Heart right ventricle (tissue), 16 donors: ENCODE results near the gene MTX2. TPM values are rescaled to one million over a fixed set of nuclear protein-coding genes. Genes with fewer than 3 reads are reported as not detected.

ENCODE experiments used
- ATAC-seq, 8 donors: fragments of 200-7000 bp; cut with Tn5 transposase; one replicate each; pipeline ENCODE4 v1.9.1; 2020; ENCODE audit warnings: mild to moderate bottlenecking in 8 of 8, moderate library complexity in 8 of 8, moderate number of reproducible peaks in 1 of 8
- DNase-seq, 2 donors: peaks; one replicate each; pipeline ENCODE4 v3.0.0-alpha.2; 2020
- H3K27ac ChIP-seq, 10 donors: fragments of 200-600 bp; sonication (generic) in 2 of 10; one replicate each; pipeline versions ENCODE4 v1.5.0 to v1.8.0; 2020 to 2022; ENCODE audit warnings: mild to moderate bottlenecking in 3 of 10
- H3K27me3 ChIP-seq, 7 donors: fragments of 200-600 bp; one replicate each; pipeline ENCODE4 v1.8.0; 2021 to 2022; ENCODE audit warnings: mild to moderate bottlenecking in 2 of 7
- H3K36me3 ChIP-seq, 9 donors: fragments of 200-600 bp; sonication (generic) in 1 of 9; one replicate each; pipeline versions ENCODE4 v1.5.0 to v1.8.0; 2020 to 2022; ENCODE audit warnings: mild to moderate bottlenecking in 2 of 9
- H3K4me1 ChIP-seq, 9 donors: fragments of 200-600 bp; sonication (generic) in 1 of 9; one replicate each; pipeline versions ENCODE4 v1.5.0 to v1.8.0; 2020 to 2022; ENCODE audit warnings: mild to moderate bottlenecking in 4 of 9
- H3K4me3 ChIP-seq, 10 donors: fragments of 200-600 bp; sonication (generic) in 2 of 10; one replicate each; pipeline versions ENCODE4 v1.5.0 to v1.8.0; 2020 to 2022; ENCODE audit warnings: mild to moderate bottlenecking in 7 of 10, moderate library complexity in 2 of 10
- H3K9me3 ChIP-seq, 11 donors: fragments of 200-600 bp in 10 of 11; sonication (generic) in 2 of 11; one replicate each; pipeline versions ENCODE4 v1.5.0 to v1.8.0; 2013 to 2022; ENCODE audit warnings: mild to moderate bottlenecking in 2 of 11, control low read depth in 1 of 11, moderate library complexity in 1 of 11
- CTCF ChIP-seq, 9 donors: fragments of 200-600 bp; sonication (generic) in 2 of 9; IDR thresholded peaks; one replicate each; pipeline versions ENCODE4 v1.5.0 to v1.8.0; 2021 to 2022; ENCODE audit warnings: antibody characterized with exemption in 9 of 9, mild to moderate bottlenecking in 5 of 9, moderate library complexity in 1 of 9
- WGBS, 2 donors: extraction: QIAGEN DNeasy Blood & Tissue Kit; methylation state at CpG; one replicate each; pipeline ENCODE4 v1.1.7; 2013; ENCODE audit warnings: inconsistent platforms in 1 of 2; 5-methylcytosine and 5-hydroxymethylcytosine counted together
- intact Hi-C, 10 donors: fragments of 100-400 bp; cut with DNase I; formaldehyde crosslinking; loops; one replicate each; pipeline versions ENCODE4 v1.11.1 to v1.14.2; 2022
- polyA plus RNA-seq, 2 donors: library from polyadenylated mRNA; stranded (reverse); fragments of 200-250 nt; gene quantifications; one replicate each; pipeline ENCODE4 v1.2.3, GENCODE V29; 2013
- total RNA-seq, 10 donors: library from RNA; stranded (reverse); fragmentation: NEBNext Ultra II Directional in 3 of 10; extraction: Animal tissue kit (Norgen Biotek cat#: 25700) in 3 of 10; gene quantifications; one replicate each; pipeline versions ENCODE4 v1.2.1 to v1.2.4, GENCODE V29; 2021 to 2023
- donor health status: Arrhythmogenic right ventricular cardiomyopathy.
- donor health status: ischemic (EF 13 %, LVEDD 7.1; RV severe dilation, severe dysfunction).
- donor health status: healthy with polysubstance abuse.
- donor health status: DM: no; HTN: yes; CAD: no.
- donor health status: DM: no; HTN: no; CAD: no.
- donor health status: ischemic (EF 25% LVEDD 6.9; RV normal size, moderate dysfunction).
- donor health status: ischemic (EF 25% LVEDD 5.7; RV mildly dilated, moderate dysfunction).
- donor health status: healthy.
- donor health status: DM: yes; HTN: yes; CAD: no.
- donor health status: Ischemic cardiomyopathy.
- donor health status: ischemic (EF 35%, LVEDD 5.7; RV mildly dilated, moderate dysfunction).
- donor health status: nonischemic (EF 11% LVEDD 7.7; RV severe dilation, severe dysfunction).
- donor health status: DM: yes; HTN: yes; CAD: no.
- donor health status: PGD.
- donor health status: ischemic (EF 29% LVEDD 5.4; RV normal size, mild dysfunction).
- donor health status: nonischemic (EF 23%, LVEDD 6.1; RV moderate dilation, normal function).

Gene MTX2
- total and polyA plus RNA-seq, 12 donors: 37.3 to 65.2 (median 48.8) TPM

GRCh38 chr2:176246331-176246730 is 22.9 kb upstream of the MTX2 start:
- no peak for ATAC-seq
- Histone ChIP-seq H3K36me3 (no peaks in the 10 kb centered on the region), H3K4me3 (no peak overlapping the region), H3K4me1 (peaks cover 0 to 7% (median 0%) of the 10 kb centered on the region in 9 donors), H3K27ac (no peak overlapping the region), H3K9me3 (peaks cover 0 to 18% (median 2%) of the 10 kb centered on the region in 11 donors), H3K27me3 (peaks cover 0 to 18% (median 8%) of the 10 kb centered on the region in 7 donors)
- intact Hi-C loops: no loop called here
- no peak for TF ChIP-seq CTCF (IDR thresholded peaks at IDR 0.05)
- DNase-seq: no peak
- WGBS, 2 donors: 63 to 73% methylated on average over 4 of the region's 4 CpGs

- H3K27ac ChIP-seq: no peak overlapping the region
- intact Hi-C loops: no loop called here
- ATAC-seq: no peak
- peaks cover 0 to 19% (median 6%) of the 10 kb centered on the region in 7 donors for H3K27me3 ChIP-seq
- H3K36me3 ChIP-seq: no peaks in the 10 kb centered on the region
- 74 to 83% methylated on average over 4 of the region's 4 CpGs for WGBS, 2 donors
- H3K4me1 ChIP-seq: peaks cover 0 to 5% (median 0%) of the 10 kb centered on the region in 9 donors
- H3K4me3 ChIP-seq: no peak overlapping the region
- H3K9me3 ChIP-seq: peaks cover 0 to 20% (median 2%) of the 10 kb centered on the region in 11 donors
- DNase-seq: no peak
- no peak for TF ChIP-seq CTCF (IDR thresholded peaks at IDR 0.05)
Measured at GRCh38 chr2:176247859-176248258, 21.4 kb upstream of the MTX2 start.

- Histone ChIP-seq H3K9me3 (peaks cover 0 to 25% (median 2%) of the 10 kb centered on the region in 11 donors), H3K27ac (no peak overlapping the region), H3K4me1 (no peaks in the 10 kb centered on the region), H3K36me3 (no peaks in the 10 kb centered on the region), H3K27me3 (peaks cover 0 to 28% (median 5%) of the 10 kb centered on the region in 7 donors), H3K4me3 (no peak overlapping the region)
- DNase-seq (no peak), ATAC-seq (no peak)
- intact Hi-C loops: no loop called here
- 68 to 84% methylated on average over 1 of the region's 1 CpG for WGBS, 2 donors
- TF ChIP-seq CTCF (IDR thresholded peaks at IDR 0.05): no peak
Measured at GRCh38 chr2:176251928-176252327, 17.3 kb upstream of the MTX2 start.

- intact Hi-C loops: no loop called here
- Histone ChIP-seq H3K4me3 (no peak overlapping the region), H3K36me3 (no peaks in the 10 kb centered on the region), H3K4me1 (peaks cover 0 to 7% (median 0%) of the 10 kb centered on the region in 9 donors), H3K27me3 (peaks cover 0 to 6% (median 0%) of the 10 kb centered on the region in 7 donors), H3K27ac (no peak overlapping the region), H3K9me3 (no peaks in the 10 kb centered on the region)
- no peak for ATAC-seq
- DNase-seq: no peak
- WGBS, 2 donors: 89 to 95% methylated on average over 1 of the region's 1 CpG
- no peak for TF ChIP-seq CTCF (IDR thresholded peaks at IDR 0.05)
Measured at GRCh38 chr2:176260689-176261088, 8.6 kb upstream of the MTX2 start.
